KMS-11 (cell line): ENCODE measurements around the gene HCN1.

Experiments used
- H2AFZ ChIP-seq: fragments of 200-600 bp; sonication (generic); 2 replicates; pipeline ENCODE4 v1.6.1; 2016; ENCODE audit warnings: antibody characterized with exemption, mixed run types, low read depth
- H3K27ac ChIP-seq: fragments of 200-600 bp; sonication (generic); 2 replicates; pipeline ENCODE4 v1.6.1; 2016; ENCODE audit warnings: mild to moderate bottlenecking, mixed run types
- H3K27me3 ChIP-seq: fragments of 200-600 bp; sonication (generic); 2 replicates; pipeline ENCODE4 v1.6.1; 2017; ENCODE audit warnings: mild to moderate bottlenecking, low read depth, mixed run types, moderate library complexity; ENCODE audit not compliant: insufficient read depth
- H3K36me3 ChIP-seq: fragments of 200-600 bp; sonication (generic); 2 replicates; pipeline ENCODE4 v1.6.1; 2017; ENCODE audit warnings: mild to moderate bottlenecking, mixed run types; ENCODE audit not compliant: insufficient read depth
- H3K4me1 ChIP-seq: fragments of 200-600 bp; sonication (generic); 2 replicates; pipeline ENCODE4 v1.6.1; 2016; ENCODE audit warnings: mild to moderate bottlenecking, low read depth, mixed run types; ENCODE audit not compliant: poor library complexity, severe bottlenecking
- H3K4me2 ChIP-seq: fragments of 200-600 bp; sonication (generic); 2 replicates; pipeline ENCODE4 v1.7.0; 2016; ENCODE audit warnings: mild to moderate bottlenecking, mixed run types
- H3K4me3 ChIP-seq: fragments of 200-600 bp; sonication (generic); IDR thresholded peaks from 2 replicates; pipeline ENCODE4 v1.6.1; 2017; ENCODE audit warnings: low read depth, low read length, mixed read lengths; ENCODE audit not compliant: insufficient read depth
- H3K79me2 ChIP-seq: fragments of 200-600 bp; sonication (generic); 2 replicates; pipeline ENCODE4 v1.6.1; 2016; ENCODE audit warnings: low read depth, mixed run types; ENCODE audit not compliant: insufficient read depth
- H3K9ac ChIP-seq: fragments of 200-600 bp; sonication (generic); 2 replicates; pipeline ENCODE4 v1.6.1; 2016; ENCODE audit warnings: mild to moderate bottlenecking, mixed run types
- H4K20me1 ChIP-seq: fragments of 200-600 bp; sonication (generic); 2 replicates; pipeline ENCODE4 v1.6.1; 2016; ENCODE audit warnings: mild to moderate bottlenecking, mixed run types; ENCODE audit not compliant: insufficient read depth
- CTCF ChIP-seq: fragments of 200-600 bp; sonication (generic); conservative IDR thresholded peaks from 2 replicates; pipeline ENCODE4 v1.6.1; 2017; ENCODE audit warnings: low read depth, mild to moderate bottlenecking, antibody characterized with exemption, low read length, moderate library complexity, mixed read lengths

Gene HCN1

GRCh38 chr5:45410304-45410995, 285.7 kb downstream of the HCN1 start:
- no peaks in the 10 kb centered on the region for H3K27me3 ChIP-seq
- no peak overlapping the region for H3K9ac ChIP-seq
- TF ChIP-seq CTCF: no peak
- no peak overlapping the region for H3K27ac ChIP-seq
- no peak overlapping the region for H3K4me2 ChIP-seq
- H3K4me3 ChIP-seq: no peak overlapping the region
- H4K20me1 ChIP-seq: no peaks in the 10 kb centered on the region
- no peaks in the 10 kb centered on the region for H3K4me1 ChIP-seq
- H3K36me3 ChIP-seq: no peaks in the 10 kb centered on the region
- H3K79me2 ChIP-seq: no peaks in the 10 kb centered on the region
- H2AFZ ChIP-seq: no peak overlapping the region

DNA sequence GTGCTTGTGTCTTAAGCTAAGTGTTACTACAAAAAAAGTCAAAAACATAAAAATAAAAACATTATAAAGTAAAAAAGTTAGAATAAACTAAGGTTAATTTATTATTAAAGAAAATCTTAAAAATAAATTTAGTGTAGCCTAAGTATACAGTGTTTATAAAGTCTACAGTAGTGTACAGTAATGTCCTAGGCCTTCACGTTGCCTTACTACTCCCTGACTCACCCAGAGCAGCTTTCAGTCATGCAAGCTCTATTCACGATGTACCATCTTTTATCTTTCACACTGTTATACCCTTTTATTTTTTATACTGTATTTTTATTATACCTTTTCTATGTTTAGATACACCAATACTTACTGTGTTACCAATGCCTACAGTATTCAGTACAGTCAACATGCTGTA, 288.1 kb downstream of the HCN1 start:
- Histone ChIP-seq H3K36me3 (no peaks in the 10 kb centered on the region), H3K27ac (no peak overlapping the region), H3K9ac (no peak overlapping the region), H3K4me1 (no peaks in the 10 kb centered on the region), H3K4me3 (no peak overlapping the region), H3K27me3 (no peaks in the 10 kb centered on the region), H3K79me2 (no peaks in the 10 kb centered on the region), H2AFZ (no peak overlapping the region), H4K20me1 (no peaks in the 10 kb centered on the region), H3K4me2 (no peak overlapping the region)
- no peak for TF ChIP-seq CTCF

GRCh38 chr5:45402804-45403455, 293.2 kb downstream of the HCN1 start:
- no peaks in the 10 kb centered on the region for H4K20me1 ChIP-seq
- no peak for TF ChIP-seq CTCF
- no peak overlapping the region for H3K4me2 ChIP-seq
- no peaks in the 10 kb centered on the region for H3K36me3 ChIP-seq
- no peaks in the 10 kb centered on the region for H3K27me3 ChIP-seq
- H3K4me1 ChIP-seq: no peaks in the 10 kb centered on the region
- no peaks in the 10 kb centered on the region for H3K79me2 ChIP-seq
- no peak overlapping the region for H2AFZ ChIP-seq
- no peak overlapping the region for H3K4me3 ChIP-seq
- no peak overlapping the region for H3K9ac ChIP-seq
- H3K27ac ChIP-seq: no peak overlapping the region

GRCh38 chr5:45399041-45399440, 297.1 kb downstream of the HCN1 start:
- Histone ChIP-seq H3K79me2 (no peaks in the 10 kb centered on the region), H2AFZ (no peak overlapping the region)

More at GRCh38 chr5:45399041-45399440, 297.1 kb downstream of the HCN1 start:
- H3K27me3 ChIP-seq: no peaks in the 10 kb centered on the region
- H3K4me3 ChIP-seq: no peak overlapping the region
- H3K4me2 ChIP-seq: no peak overlapping the region
- H3K9ac ChIP-seq: no peak overlapping the region
- H4K20me1 ChIP-seq: no peaks in the 10 kb centered on the region
- H3K27ac ChIP-seq: no peak overlapping the region
- TF ChIP-seq CTCF: no peak
- H3K4me1 ChIP-seq: no peaks in the 10 kb centered on the region
- no peaks in the 10 kb centered on the region for H3K36me3 ChIP-seq
